HG02610 (cell line): ENCODE results near the gene ETV3.

ENCODE experiments used
- ATAC-seq: cut with Tn5 transposase; IDR thresholded peaks from one replicate; pipeline ENCODE4 v1.9.1; 2021; ENCODE audit warnings: mild to moderate bottlenecking, moderate library complexity; ENCODE audit not compliant: unreplicated experiment

Gene ETV3

DNA sequence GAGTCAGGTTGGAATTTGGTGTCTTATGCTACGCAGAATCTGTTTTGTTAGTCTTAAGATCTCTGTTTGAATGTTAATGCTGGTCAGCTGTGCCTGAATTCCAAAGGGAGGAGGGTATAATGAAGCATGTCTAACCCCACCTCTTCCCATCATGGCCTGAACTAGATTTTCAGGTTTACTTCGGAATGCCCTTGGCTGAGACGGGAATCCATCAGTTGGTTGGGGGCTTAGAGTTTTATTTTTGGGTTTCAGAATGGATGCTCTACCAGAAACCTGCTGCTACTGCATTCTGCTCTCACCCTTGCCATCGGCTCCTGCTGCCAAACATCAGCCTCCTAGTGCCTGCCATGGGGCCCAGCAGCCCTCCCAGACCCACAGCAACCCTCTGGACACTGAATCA is 24.1 kb upstream of the ETV3 start:
- no peak for ATAC-seq

DNA sequence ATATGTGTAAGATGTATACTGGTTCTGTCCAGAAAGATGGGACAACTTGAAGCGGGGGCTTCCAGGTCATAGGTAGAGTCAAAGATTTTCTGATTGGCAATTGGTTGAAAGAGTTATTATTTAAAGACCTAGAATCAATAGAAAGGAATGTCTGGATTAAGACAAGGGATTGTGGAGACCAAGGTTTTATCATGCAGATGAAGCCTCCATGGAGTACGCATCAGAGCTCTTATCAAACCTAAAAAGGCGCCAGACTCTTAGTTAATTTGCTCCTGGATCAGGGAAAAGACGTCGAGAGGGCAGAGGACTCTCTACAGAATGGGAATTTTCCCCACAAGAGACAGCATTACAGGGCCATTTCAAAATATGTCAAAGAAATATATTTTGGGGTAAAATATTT is 23.7 kb upstream of the ETV3 start:
- ATAC-seq = no peak

DNA sequence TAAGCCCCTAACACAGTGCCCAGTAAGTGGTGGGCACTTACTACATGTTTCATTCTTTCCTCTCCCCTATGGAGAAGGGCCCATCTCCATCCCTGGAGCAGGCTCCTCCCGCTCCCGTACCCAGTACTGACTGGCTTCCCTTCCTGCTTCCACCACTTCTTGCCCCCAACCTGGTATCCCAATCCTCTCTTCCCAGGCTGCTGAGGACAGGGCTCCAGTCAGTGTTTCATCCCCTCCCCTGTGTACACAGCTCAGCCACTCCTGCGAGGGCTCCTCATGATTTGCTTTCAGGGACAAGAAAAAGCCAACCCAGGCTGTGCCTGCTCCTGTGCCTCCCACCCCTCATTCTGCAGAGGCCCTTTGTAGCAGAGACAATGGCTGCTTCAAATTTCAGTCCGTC is 20.8 kb upstream of the ETV3 start:
- ATAC-seq = no peak

DNA sequence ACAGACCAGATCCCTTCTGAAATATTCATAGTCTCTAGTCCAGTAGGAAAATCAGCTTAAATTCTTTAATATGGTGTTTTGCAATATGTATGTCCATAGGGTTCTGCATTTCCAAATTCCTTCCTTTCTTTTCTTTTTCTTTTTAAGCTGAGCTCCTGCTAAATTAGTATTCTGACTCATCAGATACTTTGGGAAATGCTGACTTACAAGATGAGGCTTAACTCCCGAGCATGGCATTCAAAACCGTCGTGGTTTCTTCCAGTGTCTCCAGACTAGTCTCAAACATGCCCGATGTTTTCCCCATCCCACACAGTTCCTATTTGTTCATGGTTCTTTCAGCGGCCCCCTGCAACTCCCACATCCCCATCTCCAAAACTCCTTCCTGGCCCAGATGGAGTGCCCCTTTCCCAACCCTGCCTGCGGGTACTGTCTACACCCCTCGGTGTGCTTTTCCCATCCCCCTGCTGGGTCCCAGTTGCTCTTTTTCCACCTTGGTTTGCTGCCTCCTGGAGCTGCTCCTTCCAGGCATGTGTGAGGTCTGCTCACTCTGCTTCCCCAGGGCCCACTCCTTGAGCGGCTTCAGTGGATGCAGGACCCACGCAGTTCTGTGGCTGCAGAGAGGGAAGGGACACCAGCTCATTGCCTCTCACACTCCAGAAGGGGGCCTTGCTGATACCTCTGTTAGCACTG is 19.5 kb upstream of the ETV3 start:
- ATAC-seq = no peak

GRCh38 chr1:157156058-157156541 is 17.9 kb upstream of the ETV3 start:
- ATAC-seq = no peak

- no peak for ATAC-seq
Measured at GRCh38 chr1:157155658-157156057, 17.5 kb upstream of the ETV3 start.

- ATAC-seq = no peak
Measured at GRCh38 chr1:157154940-157155514, 16.8 kb upstream of the ETV3 start.

DNA sequence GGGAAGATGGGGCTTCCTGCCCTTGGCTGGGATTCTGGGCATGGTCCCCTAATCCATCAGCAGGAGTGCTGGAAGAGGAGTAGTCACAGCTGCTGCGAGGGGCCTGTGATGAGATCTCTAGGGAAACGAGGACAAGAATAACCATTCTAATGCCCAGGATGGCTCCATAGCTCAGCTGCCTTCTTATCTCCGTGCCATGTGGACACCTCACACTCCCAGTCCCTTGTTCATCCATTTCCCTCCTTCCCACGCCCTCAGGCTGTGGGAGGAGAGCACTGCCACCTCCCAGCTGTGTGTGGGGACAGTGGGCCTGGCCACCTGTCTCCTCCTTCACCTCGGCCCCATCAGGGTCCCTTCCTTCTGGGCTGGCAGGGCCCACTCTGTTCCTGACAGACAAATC is 16.1 kb upstream of the ETV3 start:
- no peak for ATAC-seq

DNA sequence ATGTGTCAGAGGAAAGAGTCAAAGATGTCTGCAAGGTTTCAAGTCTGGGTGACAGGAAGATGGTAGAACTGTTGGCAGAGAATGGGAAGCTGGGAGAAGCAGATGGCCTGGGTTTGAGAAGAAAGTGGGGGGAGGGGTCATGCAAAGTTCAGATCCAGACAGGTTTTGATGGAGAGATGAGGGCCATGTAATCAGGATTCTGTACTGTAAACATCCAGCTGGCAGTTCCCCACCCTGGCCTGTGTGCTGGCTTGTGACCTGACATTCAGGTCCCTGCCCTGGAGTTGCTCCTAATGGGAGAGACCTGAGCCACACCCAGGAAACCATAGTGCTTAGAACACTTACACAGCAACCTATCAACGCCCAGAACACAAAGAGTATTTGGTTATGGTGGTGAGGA is 15.6 kb upstream of the ETV3 start:
- ATAC-seq = no peak

GRCh38 chr1:157152510-157152909 is 14.3 kb upstream of the ETV3 start:
- no peak for ATAC-seq

GRCh38 chr1:157151506-157151905 is 13.3 kb upstream of the ETV3 start:
- no peak for ATAC-seq

- ATAC-seq = no peak
Measured at GRCh38 chr1:157151073-157151472, 12.9 kb upstream of the ETV3 start.

DNA sequence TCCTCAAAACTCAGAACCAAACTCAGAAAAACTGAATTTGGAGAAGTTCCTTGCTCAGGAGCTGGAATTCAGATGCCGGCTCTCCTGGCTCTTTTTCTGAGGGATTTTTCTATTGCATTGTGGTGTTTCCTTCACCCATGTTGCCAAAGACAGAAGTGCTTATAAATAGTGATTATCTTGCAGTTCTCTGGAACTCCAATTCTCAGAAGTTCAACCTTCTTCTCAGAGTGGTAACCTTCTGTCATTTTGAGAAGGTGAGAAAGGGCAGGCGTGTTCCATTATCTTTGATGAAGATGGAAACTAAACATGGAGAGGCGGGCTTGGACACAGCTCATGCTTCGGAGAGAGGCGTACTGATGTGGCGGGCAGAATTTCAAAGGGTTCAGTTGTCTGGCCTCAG is 12.4 kb upstream of the ETV3 start:
- ATAC-seq = no peak

- no peak for ATAC-seq
Measured at GRCh38 chr1:157147906-157148700, 9.9 kb upstream of the ETV3 start.

- no peak for ATAC-seq
Measured at GRCh38 chr1:157147037-157147436, 8.8 kb upstream of the ETV3 start.

DNA sequence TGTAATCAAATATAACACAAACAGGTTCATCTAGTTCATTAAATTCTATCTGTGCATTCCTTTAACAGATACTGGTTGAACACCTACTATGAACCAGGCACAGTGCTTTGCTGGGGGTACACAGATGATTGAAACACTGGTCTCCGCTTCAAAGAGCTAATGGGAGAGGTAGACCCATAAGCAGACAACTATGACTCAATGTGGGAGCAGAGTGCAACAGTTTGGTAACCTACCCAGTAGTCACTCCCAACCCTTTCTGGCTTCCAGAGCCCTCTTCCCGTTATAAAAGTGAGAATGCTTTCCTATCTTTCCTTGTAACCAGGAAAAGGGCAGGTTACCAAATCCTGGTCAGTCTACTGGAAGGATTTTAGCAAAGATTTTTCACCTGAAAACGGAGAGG is 8.0 kb upstream of the ETV3 start:
- no peak for ATAC-seq

DNA sequence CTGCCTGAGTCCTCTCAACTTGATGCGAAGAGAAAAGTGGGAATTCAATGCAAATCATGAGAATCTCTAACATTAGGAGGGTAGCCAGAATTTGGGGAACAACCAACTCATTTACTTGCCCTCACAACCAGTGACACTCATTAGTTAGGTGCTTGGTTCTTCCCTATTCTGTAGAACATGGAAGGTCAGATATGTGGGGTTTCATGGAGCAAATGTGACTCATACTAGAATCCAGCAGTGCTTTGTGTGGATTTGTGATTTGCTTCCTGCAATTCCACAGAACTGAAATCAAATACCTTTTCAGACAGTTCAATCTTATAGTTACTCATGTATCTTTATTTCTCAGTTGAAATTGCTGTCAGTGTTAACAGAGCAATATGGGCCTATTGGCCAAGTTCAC is 6.9 kb upstream of the ETV3 start:
- ATAC-seq = no peak

- no peak for ATAC-seq
Measured at GRCh38 chr1:157144509-157144908, 6.3 kb upstream of the ETV3 start.

- no peak for ATAC-seq
Measured at GRCh38 chr1:157142765-157143423, 4.7 kb upstream of the ETV3 start.

- no peak for ATAC-seq
Measured at GRCh38 chr1:157142201-157142600, 4.0 kb upstream of the ETV3 start.

GRCh38 chr1:157141212-157141855 is 3.1 kb upstream of the ETV3 start:
- no peak for ATAC-seq
